ENCODE measurements around the gene TAF1A. TPM values are rescaled to one million over a fixed set of nuclear protein-coding genes. Genes with fewer than 3 reads are reported as not detected.
A peak's percentile ranks its signal among the peaks of the same experiment; 100 is the strongest.

Gene TAF1A
- total RNA-seq, 4 donors from 2014 or later: 1.6 to 12.4 (median 4.4) TPM

DNA sequence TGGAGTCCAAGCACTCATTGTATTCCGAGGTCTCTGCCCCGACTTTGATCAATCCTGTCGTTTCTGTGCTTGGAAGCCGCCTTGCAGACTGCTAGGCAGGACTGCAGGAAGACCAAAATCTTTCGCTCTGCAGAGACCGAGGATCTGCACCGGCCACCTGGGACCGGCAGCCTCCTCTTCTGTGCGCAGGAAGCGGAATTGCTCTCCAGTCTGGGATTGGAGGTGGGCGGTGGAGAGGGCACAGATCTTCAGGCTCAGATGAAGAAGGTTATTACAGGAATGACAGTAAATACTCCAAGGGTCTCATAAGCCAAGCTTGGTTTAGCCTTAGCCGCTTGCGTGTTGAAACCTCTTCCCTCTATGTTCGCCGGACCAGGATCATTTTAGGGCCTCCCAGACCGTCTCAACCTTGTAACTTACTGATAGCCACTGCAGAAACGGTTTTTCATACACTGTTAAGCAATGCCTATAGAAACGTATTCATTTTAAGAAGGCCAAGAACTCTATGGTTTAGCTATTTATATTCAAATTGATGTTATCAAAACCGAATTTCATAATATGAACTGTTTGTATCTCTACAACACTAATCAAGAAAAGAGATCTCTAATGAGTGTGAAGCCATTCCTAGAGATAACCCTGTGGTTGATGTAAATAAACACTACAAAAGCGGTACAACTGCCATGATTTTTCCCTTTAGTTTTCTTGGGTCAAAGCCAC is 29.3 kb upstream of the TAF1A start:
- peak overlapping the region; percentile 82 to 99 (median 96) for H3K4me3 ChIP-seq
- no peaks in the 10 kb centered on the region for H3K9me3 ChIP-seq
- peaks cover 0 to 15% (median 2%) of the 10 kb centered on the region in 4 donors for H3K4me1 ChIP-seq
- H3K27me3 ChIP-seq: no peaks in the 10 kb centered on the region
- peak in 2 of 3 donors; percentile 32 to 51 for DNase-seq
- peak overlapping the region in 3 of 4 donors; percentile 81 to 91 (median 91) for H3K27ac ChIP-seq
- peaks cover 0 to 11% (median 0%) of the 10 kb centered on the region in 3 donors for H3K36me3 ChIP-seq
- no peak for TF ChIP-seq POLR2A (IDR thresholded peaks at IDR 0.05)
- TF ChIP-seq, protein P1, sequence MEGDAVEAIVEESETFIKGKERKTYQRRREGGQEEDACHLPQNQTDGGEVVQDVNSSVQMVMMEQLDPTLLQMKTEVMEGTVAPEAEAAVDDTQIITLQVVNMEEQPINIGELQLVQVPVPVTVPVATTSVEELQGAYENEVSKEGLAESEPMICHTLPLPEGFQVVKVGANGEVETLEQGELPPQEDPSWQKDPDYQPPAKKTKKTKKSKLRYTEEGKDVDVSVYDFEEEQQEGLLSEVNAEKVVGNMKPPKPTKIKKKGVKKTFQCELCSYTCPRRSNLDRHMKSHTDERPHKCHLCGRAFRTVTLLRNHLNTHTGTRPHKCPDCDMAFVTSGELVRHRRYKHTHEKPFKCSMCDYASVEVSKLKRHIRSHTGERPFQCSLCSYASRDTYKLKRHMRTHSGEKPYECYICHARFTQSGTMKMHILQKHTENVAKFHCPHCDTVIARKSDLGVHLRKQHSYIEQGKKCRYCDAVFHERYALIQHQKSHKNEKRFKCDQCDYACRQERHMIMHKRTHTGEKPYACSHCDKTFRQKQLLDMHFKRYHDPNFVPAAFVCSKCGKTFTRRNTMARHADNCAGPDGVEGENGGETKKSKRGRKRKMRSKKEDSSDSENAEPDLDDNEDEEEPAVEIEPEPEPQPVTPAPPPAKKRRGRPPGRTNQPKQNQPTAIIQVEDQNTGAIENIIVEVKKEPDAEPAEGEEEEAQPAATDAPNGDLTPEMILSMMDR (IDR thresholded peaks at IDR 0.05): no peak

DNA sequence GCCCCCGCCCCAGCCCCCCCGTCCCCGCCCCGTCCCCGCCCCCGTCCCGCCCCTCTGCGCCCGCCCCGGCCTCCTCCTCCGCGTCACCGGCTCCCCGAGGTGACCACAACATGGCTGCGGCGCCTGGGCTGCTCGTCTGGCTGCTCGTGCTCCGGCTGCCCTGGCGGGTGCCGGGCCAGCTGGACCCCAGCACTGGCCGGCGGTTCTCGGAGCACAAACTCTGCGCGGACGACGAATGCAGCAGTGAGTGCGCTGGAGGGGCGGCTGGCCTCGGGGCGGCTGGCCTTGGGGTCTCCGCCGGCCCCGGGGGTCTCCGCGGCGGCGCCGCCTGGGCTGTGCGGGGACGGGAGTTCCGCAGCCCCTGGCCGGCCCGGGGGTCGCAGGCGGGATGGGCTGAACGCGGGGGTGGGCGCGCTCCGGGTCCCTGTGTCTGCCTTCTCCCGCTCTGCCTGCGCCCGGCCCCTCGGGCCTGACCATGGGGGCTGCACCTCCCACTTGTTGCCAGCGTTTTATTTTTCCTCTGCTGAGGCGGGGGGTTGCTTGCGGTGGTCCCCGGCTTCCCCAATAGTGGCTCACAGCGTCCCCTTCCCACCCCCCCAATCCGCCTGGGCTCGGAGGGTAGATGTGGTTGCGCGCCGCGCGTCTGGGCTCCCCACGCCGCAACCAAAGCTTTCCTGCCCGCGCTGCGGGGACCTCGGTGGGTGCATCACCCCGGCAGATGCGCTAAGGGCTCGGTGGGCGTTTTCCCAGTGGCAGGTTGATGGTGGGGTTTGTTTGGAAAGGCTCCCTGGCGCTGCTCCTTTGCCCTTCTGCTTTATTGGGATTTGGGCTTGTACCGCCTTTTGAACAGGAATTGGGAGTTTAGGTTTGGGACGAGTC is 28.5 kb upstream of the TAF1A start, which contains the start of gene MIA3:
TSS of gene MIA3 (plus strand) at position 97 of the 879 bp plus-strand sequence. CDS start at position 111, 14 bp downstream.
- H3K9me3 ChIP-seq: no peaks in the 10 kb centered on the region
- peaks cover 0 to 11% (median 0%) of the 10 kb centered on the region in 3 donors for H3K36me3 ChIP-seq
- no peaks in the 10 kb centered on the region for H3K27me3 ChIP-seq
- peaks cover 0 to 15% (median 2%) of the 10 kb centered on the region in 4 donors for H3K4me1 ChIP-seq
- peak; percentile 53 to 83 (median 67) for DNase-seq
- H3K4me3 ChIP-seq: peak within 1 kb of the TSS; percentile 82 to 99 (median 96)
- peak within 1 kb of the TSS; percentile 81 to 91 (median 90) for H3K27ac ChIP-seq
- TF ChIP-seq, protein P1 (IDR thresholded peaks at IDR 0.05): no peak
- peak in 1 of 2 donors; percentile 28 for TF ChIP-seq POLR2A (IDR thresholded peaks at IDR 0.05)

- peak overlapping the region; percentile 82 to 99 (median 96) for H3K4me3 ChIP-seq
- peak; percentile 92 to 97 (median 93) for DNase-seq
- H3K9me3 ChIP-seq: no peaks in the 10 kb centered on the region
- H3K27ac ChIP-seq: peak overlapping the region; percentile 56 to 81 (median 71)
- peaks cover 0 to 15% (median 2%) of the 10 kb centered on the region in 4 donors for H3K4me1 ChIP-seq
- TF ChIP-seq, protein P1 (IDR thresholded peaks at IDR 0.05): no peak
- TF ChIP-seq POLR2A (IDR thresholded peaks at IDR 0.05): peak in 1 of 2 donors; percentile 35
- peaks cover 0 to 5% (median 0%) of the 10 kb centered on the region in 3 donors for H3K36me3 ChIP-seq
- no peaks in the 10 kb centered on the region for H3K27me3 ChIP-seq
Measured at GRCh38 chr1:222617367-222617951, 27.7 kb upstream of the TAF1A start.

DNA sequence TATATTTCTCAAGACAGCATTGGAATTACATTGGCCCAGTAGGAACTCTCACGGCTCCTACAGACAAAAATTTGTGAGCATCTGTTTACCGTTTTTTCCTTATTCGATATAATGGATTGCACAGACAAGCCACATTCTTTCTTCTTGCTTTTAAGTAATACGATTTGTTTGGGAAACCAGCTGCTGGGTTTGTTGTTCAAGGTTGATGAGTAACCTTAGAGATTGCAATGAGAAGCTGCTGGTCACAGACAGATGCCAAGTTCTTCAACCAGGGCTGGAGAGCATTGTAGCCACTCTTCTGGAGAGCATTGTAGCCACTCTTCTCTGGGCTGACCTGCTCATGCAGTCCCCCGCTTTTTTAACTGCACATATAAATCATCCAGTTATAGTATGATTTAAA is 26.8 kb upstream of the TAF1A start:
- Histone ChIP-seq H3K9me3 (no peaks in the 10 kb centered on the region), H3K36me3 (peaks cover 0 to 3% (median 0%) of the 10 kb centered on the region in 3 donors), H3K27me3 (no peaks in the 10 kb centered on the region), H3K27ac (no peak overlapping the region), H3K4me1 (peaks cover 0 to 15% (median 2%) of the 10 kb centered on the region in 4 donors), H3K4me3 (no peak overlapping the region)
- TF ChIP-seq, protein P1 (IDR thresholded peaks at IDR 0.05): no peak
- TF ChIP-seq POLR2A (IDR thresholded peaks at IDR 0.05): no peak
- DNase-seq: no peak

- no peaks in the 10 kb centered on the region for H3K9me3 ChIP-seq
- no peak overlapping the region for H3K4me3 ChIP-seq
- no peak overlapping the region for H3K27ac ChIP-seq
- H3K36me3 ChIP-seq: no peaks in the 10 kb centered on the region
- H3K27me3 ChIP-seq: no peaks in the 10 kb centered on the region
- TF ChIP-seq, protein P1 (IDR thresholded peaks at IDR 0.05): no peak
- TF ChIP-seq POLR2A (IDR thresholded peaks at IDR 0.05): no peak
- DNase-seq: no peak
- H3K4me1 ChIP-seq: peaks cover 0 to 4% (median 0%) of the 10 kb centered on the region in 4 donors
Measured at GRCh38 chr1:222613627-222614026, 23.9 kb upstream of the TAF1A start.

Data from Peyer's patch (tissue), 4 donors.